AG04449 (cell line): ENCODE measurements around the gene DCN.
"Not testable (repeated sequence)": the region's sequence is repeated elsewhere in the genome, so short reads cannot be mapped to it uniquely, and the experiment has no call there.

Experiments used
- CTCF ChIA-PET: fragments of 350-600 bp; formaldehyde crosslinking; extraction: SDS; loops from one replicate; lab custom pipeline; 2021; ENCODE audit warnings: antibody characterized with exemption; lab: Yijun Ruan, JAX
- POLR2A ChIA-PET: fragments of 400-600, 350-600 bp; formaldehyde crosslinking; extraction: SDS; loops from one replicate; lab custom pipeline; 2020; ENCODE audit warnings: antibody characterized with exemption, inconsistent platforms; lab: Yijun Ruan, JAX
- DNase-seq: peaks from one replicate; pipeline ENCODE4 v3.0.0-alpha.2; 2010; ENCODE audit warnings: low read depth, low spot score
- H3K4me3 ChIP-seq: 2 replicates; pipeline ENCODE4 v1.5.1; 2011; ENCODE audit warnings: low read depth, mild to moderate bottlenecking, control low read depth, low read length
- CTCF ChIP-seq: IDR thresholded peaks from one replicate; pipeline ENCODE4 v1.5.1; 2011; ENCODE audit warnings: mild to moderate bottlenecking, moderate library complexity, low read length, control low read depth, inconsistent platforms; ENCODE audit not compliant: insufficient read depth; ENCODE audit errors: missing control alignments

Gene DCN

GRCh38 chr12:91210144-91210543 lies 27.5 kb upstream of the DCN start:
- no peak for TF ChIP-seq CTCF
- POLR2A ChIA-PET: no interaction called here
- CTCF ChIA-PET: interaction anchor here (0.7 to 1.4 kb wide), 5 partner anchors 9 to 232 kb away, joined by 3 to 5 read pairs (median 3); partner anchors contain the start of gene DCN
- no peak for DNase-seq
- H3K4me3 ChIP-seq: no peak overlapping the region

GRCh38 chr12:91207301-91207700 lies 24.7 kb upstream of the DCN start:
- CTCF ChIA-PET: not testable (repeated sequence)

GRCh38 chr12:91205811-91206210 lies 23.2 kb upstream of the DCN start:
- H3K4me3 ChIP-seq: no peak overlapping the region
- TF ChIP-seq CTCF: no peak
- DNase-seq: no peak
- ChIA-PET POLR2A (no interaction called here), CTCF (no interaction called here)

More at GRCh38 chr12:91207301-91207700, 24.7 kb upstream of the DCN start:
- DNase-seq, POLR2A ChIA-PET, H3K4me3 ChIP-seq: not testable (repeated sequence)

GRCh38 chr12:91204421-91204820 lies 21.8 kb upstream of the DCN start:
- POLR2A ChIA-PET: no interaction called here
- no peak for DNase-seq

GRCh38 chr12:91203610-91204009 lies 21.0 kb upstream of the DCN start:
- POLR2A ChIA-PET: no interaction called here
- no peak for TF ChIP-seq CTCF
- DNase-seq: no peak
- CTCF ChIA-PET: no interaction called here
- H3K4me3 ChIP-seq: no peak overlapping the region

More at GRCh38 chr12:91204421-91204820, 21.8 kb upstream of the DCN start:
- no peak overlapping the region for H3K4me3 ChIP-seq
- CTCF ChIA-PET: no interaction called here
- TF ChIP-seq CTCF: no peak

- no peak for TF ChIP-seq CTCF
- DNase-seq: no peak
- H3K4me3 ChIP-seq: no peak overlapping the region
- POLR2A ChIA-PET: no interaction called here
- CTCF ChIA-PET: interaction anchor here (1.0 to 1.3 kb wide), 2 partner anchors 13 to 25 kb away, joined by 3 to 4 read pairs; no protein-coding TSS in a partner anchor
These were observed 19.8 kb upstream of the DCN start for GRCh38 chr12:91202390-91202789.

- H3K4me3 ChIP-seq: no peak overlapping the region
- POLR2A ChIA-PET: no interaction called here
- no peak for TF ChIP-seq CTCF
- DNase-seq: no peak
- CTCF ChIA-PET: interaction anchor here (0.7 to 1.0 kb wide), 2 partner anchors 19 to 44 kb away, joined by 3 read pairs; no protein-coding TSS in a partner anchor
These were observed 13.8 kb upstream of the DCN start for GRCh38 chr12:91196436-91196835.
